Fibroblast of lung (primary cell): Measurements from ENCODE around the gene PKP1.

Experiments
- EZH2 ChIP-seq: IDR thresholded peaks from 2 replicates; pipeline ENCODE4 v1.5.1; 2012; ENCODE audit warnings: low read length, control low read depth, mild to moderate bottlenecking; ENCODE audit errors: missing control alignments
- TF ChIP-seq, protein P1 (sequence below), 2 donors: IDR thresholded peaks in 1 of 2; conservative IDR thresholded peaks in 1 of 2; 1 replicate in 1 of 2; 2 replicates in 1 of 2; pipeline ENCODE4 v1.5.1; 2011 to 2012; ENCODE audit warnings: low read length in 2 of 2, control low read depth in 1 of 2, inconsistent platforms in 1 of 2, low read depth in 1 of 2, mild to moderate bottlenecking in 1 of 2

DNA sequence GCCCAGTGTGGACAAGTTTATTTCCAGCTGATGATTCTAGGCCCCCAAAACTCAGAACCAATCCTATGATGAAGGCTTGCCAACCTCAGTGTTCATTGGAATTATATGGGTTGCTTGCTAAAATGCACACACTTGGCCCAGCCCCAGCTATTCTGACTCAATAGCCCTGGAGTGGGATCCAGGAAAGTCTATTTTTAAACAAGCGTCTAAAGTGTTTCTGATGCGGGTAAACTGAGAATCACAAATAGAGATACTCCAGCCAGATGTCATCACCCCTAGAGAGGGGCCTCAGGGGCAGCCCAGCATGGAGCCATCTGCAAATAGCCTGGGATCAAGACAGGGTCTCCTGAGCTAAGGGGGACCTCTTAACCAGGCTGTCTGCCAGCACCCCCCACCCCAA is 46.0 kb downstream of the PKP1 start:
- TF ChIP-seq, protein P1, sequence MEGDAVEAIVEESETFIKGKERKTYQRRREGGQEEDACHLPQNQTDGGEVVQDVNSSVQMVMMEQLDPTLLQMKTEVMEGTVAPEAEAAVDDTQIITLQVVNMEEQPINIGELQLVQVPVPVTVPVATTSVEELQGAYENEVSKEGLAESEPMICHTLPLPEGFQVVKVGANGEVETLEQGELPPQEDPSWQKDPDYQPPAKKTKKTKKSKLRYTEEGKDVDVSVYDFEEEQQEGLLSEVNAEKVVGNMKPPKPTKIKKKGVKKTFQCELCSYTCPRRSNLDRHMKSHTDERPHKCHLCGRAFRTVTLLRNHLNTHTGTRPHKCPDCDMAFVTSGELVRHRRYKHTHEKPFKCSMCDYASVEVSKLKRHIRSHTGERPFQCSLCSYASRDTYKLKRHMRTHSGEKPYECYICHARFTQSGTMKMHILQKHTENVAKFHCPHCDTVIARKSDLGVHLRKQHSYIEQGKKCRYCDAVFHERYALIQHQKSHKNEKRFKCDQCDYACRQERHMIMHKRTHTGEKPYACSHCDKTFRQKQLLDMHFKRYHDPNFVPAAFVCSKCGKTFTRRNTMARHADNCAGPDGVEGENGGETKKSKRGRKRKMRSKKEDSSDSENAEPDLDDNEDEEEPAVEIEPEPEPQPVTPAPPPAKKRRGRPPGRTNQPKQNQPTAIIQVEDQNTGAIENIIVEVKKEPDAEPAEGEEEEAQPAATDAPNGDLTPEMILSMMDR (conservative IDR thresholded peaks at IDR 0.05 in 1 of 2, IDR thresholded peaks at IDR 0.05 in 1 of 2; ENCODE audit: low read depth in 1 of 2, low read length in 2 of 2) = no peak
- TF ChIP-seq EZH2 = no peak
